ENCODE measurements around the gene SYT10.
"Not testable (repeated sequence)": the region's sequence is repeated elsewhere in the genome, so short reads cannot be mapped to it uniquely, and the experiment has no call there.

Gene SYT10

GRCh38 chr12:33357181-33357580 lies 82.4 kb downstream of the SYT10 start:
- no peak for TF ChIP-seq CTCF (conservative IDR thresholded peaks at IDR 0.05; ENCODE audit: low read length)
- DNase-seq (ENCODE audit: low read depth), result no peak
- H3K4me3 ChIP-seq (ENCODE audit: low read length), result no peak overlapping the region

GRCh38 chr12:33349791-33350190 lies 89.8 kb downstream of the SYT10 start:
- TF ChIP-seq CTCF (conservative IDR thresholded peaks at IDR 0.05; ENCODE audit: low read length), result no peak
- no peak for DNase-seq (ENCODE audit: low read depth)
- no peak overlapping the region for H3K4me3 ChIP-seq (ENCODE audit: low read length)

- not testable (repeated sequence) for H3K4me3 ChIP-seq (ENCODE audit: low read length); DNase-seq (ENCODE audit: low read depth)
These were observed 107.6 kb downstream of the SYT10 start for GRCh38 chr12:33331961-33332398.

- TF ChIP-seq CTCF (conservative IDR thresholded peaks at IDR 0.05; ENCODE audit: low read length), result no peak
- DNase-seq (ENCODE audit: low read depth), result no peak
- H3K4me3 ChIP-seq (ENCODE audit: low read length), result no peak overlapping the region
These were observed 108.7 kb downstream of the SYT10 start for GRCh38 chr12:33330940-33331339.

Data from AG10803 (cell line).